Measurements from ENCODE around the gene RNU7-1.

The RNU7-1 gene

DNA sequence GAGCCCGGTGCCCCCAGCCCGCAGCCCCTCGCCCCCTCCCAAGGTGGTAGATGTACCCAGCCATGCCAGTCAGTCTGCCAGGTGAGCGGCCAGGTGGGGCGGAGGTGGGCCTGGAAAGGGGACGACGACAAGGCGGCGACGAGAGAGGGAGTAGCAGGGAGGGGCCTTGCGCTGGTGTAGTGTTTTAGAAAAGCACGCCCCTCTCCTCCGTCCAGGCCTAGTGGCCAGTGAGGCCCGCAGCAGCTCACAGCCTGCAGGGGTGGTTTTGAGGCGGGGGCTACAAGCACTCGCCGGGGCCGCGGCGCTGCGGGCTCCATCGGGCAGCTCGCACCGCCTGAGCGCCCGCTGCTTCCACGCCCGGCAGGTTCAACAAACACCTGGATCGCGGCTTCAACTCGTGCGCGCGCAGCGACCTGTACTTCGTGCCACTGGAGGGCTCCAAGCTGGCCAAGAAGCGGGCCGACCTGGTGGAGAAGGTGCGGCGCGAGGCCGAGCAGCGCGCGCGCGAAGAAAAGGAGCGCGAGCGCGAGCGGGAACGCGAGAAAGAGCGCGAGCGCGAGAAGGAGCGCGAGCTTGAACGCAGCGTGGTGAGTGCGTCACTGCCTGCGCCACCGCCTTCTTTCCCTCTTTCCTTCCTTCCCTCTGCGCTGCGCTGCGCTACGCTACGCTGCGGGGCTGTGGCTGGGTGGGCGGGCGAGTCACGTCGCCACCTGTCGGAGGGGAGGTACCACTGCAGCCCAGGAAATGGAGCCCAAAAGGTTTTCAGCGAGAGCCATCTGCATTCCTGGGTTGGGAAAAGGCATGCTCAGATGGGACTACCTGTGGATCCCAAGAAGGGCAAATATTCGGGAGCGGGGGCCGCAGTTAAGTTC, 5.9 kb upstream of the RNU7-1 start:
- peak; percentile 99 for DNase-seq (ENCODE audit: low spot score)

DNA sequence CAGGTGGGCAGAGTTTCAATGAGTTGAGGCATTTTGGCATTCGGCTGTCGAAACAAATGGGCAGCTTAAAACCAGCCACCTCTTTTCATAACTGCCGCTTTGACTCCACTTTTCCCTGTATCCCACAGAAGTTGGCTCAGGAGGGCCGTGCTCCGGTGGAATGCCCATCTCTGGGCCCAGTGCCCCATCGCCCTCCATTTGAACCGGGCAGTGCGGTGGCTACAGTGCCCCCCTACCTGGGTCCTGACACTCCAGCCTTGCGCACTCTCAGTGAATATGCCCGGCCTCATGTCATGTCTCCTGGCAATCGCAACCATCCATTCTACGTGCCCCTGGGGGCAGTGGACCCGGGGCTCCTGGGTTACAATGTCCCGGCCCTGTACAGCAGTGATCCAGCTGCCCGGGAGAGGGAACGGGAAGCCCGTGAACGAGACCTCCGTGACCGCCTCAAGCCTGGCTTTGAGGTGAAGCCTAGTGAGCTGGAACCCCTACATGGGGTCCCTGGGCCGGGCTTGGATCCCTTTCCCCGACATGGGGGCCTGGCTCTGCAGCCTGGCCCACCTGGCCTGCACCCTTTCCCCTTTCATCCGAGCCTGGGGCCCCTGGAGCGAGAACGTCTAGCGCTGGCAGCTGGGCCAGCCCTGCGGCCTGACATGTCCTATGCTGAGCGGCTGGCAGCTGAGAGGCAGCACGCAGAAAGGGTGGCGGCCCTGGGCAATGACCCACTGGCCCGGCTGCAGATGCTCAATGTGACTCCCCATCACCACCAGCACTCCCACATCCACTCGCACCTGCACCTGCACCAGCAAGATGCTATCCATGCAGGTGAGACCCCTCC, 5.0 kb upstream of the RNU7-1 start:
- DNase-seq (ENCODE audit: low spot score), result no peak

DNA sequence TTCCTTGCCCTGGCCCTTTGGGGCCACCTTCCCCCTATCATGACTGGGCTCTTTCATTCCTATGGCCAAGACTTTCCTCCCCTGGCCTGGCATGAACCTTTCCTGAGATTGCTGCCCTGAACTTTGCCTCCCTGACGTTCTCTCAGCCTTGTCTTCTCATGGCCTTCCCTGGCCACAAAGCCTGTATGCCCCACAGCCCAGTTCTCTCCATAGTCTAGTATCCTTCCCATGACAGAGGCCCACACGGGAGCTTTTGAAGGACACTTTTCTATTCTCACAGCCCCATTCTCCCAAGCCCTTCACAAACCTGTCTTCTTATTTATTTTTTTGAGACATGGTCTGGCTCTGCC, 4.5 kb upstream of the RNU7-1 start:
- DNase-seq (ENCODE audit: low spot score), result no peak

DNA sequence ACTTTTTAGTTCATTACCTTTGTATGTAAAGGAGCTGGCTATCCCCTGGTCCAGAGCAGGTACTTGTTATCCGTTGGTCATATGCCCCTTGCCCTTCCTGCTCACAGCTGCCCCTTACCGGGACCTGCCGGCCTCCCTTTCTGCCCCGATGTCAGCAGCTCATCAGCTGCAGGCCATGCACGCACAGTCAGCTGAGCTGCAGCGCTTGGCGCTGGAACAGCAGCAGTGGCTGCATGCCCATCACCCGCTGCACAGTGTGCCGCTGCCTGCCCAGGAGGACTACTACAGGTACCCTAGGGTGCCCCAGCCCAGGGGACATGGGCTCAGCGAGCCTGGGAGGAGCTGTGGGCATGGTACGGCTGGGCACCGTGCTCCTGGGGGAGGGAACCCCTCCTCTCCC, 2.3 kb upstream of the RNU7-1 start:
- no peak for DNase-seq (ENCODE audit: low spot score)

DNA sequence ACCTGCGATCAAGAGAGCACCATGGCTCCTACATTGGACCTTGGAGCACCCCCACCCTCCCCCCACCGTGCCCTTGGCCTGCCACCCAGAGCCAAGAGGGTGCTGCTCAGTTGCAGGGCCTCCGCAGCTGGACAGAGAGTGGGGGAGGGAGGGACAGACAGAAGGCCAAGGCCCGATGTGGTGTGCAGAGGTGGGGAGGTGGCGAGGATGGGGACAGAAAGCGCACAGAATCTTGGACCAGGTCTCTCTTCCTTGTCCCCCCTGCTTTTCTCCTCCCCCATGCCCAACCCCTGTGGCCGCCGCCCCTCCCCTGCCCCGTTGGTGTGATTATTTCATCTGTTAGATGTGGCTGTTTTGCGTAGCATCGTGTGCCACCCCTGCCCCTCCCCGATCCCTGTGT, 1.8 kb upstream of the RNU7-1 start:
- no peak for DNase-seq (ENCODE audit: low spot score)

DNA sequence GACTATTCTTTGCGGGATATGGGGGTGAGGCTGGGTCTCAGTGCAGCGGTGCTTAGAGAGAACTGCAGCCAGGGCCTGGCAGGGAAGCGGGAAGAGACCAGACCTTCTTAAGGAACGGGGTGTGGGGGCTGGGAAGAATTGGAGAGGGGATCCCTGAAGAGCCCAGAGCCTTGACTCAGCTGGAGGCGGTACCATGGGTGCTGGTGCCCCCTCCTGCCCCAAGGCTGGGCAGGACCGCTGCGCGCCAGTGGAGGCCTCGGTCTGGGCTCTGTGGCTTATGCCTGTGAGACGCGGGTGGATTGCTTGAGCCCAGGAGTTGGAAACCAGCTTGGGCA, 1.3 kb upstream of the RNU7-1 start:
- DNase-seq (ENCODE audit: low spot score), result no peak

DNA sequence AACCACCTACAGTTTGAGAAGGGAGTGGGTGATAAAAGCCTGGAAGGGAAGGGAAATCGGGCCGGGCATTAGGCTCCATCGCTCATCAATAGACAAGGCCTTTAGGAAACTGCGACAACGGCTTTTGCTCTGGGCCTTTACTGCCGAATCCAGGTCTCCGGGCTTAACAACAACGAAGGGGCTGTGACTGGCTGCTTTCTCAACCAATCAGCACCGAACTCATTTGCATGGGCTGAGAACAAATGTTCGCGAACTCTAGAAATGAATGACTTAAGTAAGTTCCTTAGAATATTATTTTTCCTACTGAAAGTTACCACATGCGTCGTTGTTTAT, 261 bp upstream of the RNU7-1 start:
- peak; percentile 96 for DNase-seq (ENCODE audit: low spot score)

DNA sequence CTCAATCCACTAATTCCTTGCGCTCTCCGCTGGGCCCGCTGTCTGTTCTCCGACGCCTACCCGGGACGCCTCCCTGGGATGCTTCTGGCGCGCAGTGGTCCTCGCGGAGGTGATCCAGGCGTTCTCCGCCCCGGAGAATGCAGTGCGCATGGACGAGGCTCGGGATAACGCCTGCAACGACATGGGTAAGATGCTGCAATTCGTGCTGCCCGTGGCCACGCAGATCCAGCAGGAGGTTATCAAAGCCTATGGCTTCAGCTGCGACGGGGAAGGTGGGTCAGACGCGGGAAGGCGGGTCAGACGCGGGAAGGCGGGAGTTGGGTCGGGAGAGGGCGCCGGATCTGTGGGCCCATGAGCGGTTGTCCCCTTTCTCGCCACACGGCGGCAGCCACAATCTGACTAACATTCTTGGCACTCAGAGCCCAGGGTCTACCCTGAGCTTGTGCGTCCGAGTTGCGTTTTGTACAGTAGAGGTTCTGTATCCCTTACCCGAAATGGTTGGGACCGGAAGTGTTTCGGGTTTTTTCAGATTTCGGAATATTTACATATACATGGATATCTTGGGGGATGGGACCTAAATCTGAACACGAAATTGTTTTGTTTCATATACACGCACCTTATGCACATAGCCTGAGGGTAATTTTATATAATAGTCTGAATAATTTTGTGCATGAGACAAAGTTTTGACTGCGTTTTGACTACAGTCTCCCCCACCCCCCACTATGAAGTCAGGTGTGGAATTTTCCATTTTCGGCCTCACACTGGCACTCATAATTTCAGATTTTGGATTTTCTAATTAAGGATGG, 968 bp downstream of the RNU7-1 start:
- peak; percentile 95 for DNase-seq (ENCODE audit: low spot score)

DNA sequence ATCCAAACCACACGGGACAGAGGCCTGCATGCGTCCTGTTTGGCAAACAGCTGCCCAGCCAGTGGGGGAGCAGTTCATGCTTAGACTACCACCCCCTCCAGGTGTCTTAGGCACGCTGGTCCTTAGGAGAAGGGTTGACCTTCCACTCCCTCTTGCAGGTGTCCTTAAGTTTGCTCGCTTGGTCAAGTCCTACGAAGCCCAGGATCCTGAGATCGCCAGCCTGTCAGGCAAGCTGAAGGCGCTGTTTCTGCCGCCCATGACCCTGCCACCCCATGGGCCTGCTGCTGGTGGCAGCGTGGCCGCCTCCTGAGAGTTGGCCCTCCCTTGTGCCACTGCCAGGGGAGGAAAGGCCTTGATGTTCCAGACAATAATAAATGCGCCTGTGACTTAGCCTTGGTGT, 2.0 kb downstream of the RNU7-1 start:
- no peak for DNase-seq (ENCODE audit: low spot score)

DNA sequence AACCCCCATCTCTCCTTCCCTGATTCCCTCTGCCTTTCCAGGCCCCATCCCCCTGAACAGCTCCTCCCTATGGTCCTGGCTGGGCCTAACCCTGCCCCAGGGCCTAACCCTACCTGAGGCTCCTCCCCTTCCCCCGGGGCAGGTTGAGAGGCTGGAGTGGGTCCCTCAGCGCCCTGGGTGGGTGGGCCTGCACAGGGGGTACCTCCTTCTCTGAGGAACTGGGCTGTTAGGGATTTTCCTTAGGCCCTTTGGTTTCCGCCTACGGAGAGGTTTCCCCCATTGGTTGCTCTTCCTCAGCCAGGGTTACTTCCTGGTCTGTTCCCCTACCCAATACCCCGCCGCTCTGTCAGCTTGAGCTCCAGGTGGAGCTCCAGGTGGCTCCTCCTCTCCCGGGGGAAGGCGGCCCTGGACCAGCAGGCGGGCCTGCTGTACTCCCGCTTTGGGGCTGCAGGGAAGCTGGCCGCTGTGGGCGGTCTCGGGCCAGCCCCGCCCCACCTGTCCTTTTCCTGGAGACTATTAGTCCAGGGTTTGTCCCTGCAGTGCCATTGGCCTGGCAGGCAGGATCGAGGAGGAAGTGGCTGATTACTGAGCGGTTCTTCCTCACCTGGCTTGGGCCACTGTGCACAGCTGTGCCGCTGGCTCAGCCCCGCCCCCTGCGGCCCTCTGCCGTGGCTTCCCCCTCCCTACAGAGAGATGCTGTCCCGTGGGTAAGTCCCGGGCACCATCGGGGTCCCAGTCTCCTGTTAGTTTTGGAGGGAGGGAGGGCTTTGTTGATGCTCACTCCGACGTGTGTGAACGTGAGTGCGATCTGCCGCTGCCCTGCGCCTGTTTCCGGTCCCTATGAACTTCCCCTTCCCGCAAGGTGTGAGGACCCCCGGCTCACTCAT, 2.7 kb downstream of the RNU7-1 start:
- DNase-seq (ENCODE audit: low spot score), result no peak

DNA sequence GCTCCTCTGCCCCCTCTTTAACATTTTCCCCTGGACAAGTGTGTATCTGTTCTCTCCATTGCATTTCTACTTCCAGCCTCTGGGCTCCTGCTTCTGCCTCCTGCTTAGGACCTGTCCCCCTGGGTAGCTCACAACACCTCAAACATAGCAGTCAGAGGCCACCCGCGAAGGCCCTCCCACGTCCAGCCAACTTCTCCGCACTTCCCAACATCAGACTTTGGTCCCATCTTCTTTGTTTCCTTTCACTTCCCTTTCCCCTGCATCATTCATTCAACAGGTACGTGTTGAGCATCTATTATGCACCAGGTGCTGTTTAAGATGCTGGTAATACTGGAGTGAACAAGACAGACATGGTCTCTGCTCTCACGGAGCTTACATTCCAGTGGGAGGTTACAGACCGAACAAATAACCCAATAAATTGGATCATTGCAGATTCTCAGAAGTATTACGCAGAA, 3.3 kb downstream of the RNU7-1 start:
- DNase-seq (ENCODE audit: low spot score), result no peak

DNA sequence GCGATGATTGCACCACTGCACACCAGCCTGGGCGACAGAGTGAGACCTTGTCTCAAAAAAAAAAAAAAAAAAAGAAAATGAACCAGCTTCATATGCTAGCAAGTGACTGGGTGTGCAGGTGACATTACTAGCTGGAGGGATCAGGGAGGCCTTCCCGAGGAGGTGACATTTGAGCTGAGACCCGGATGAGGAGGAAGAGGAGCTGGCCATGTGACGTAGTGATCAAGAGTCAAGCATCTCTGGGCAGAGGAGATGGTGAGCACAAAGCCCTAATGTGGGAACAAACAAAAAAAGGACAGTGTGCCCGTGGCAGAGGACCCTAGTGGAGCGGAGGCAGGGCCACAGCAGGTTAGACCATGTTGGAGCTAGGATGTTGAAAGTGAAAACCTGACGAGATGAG, 4.0 kb downstream of the RNU7-1 start:
- no peak for DNase-seq (ENCODE audit: low spot score)

DNA sequence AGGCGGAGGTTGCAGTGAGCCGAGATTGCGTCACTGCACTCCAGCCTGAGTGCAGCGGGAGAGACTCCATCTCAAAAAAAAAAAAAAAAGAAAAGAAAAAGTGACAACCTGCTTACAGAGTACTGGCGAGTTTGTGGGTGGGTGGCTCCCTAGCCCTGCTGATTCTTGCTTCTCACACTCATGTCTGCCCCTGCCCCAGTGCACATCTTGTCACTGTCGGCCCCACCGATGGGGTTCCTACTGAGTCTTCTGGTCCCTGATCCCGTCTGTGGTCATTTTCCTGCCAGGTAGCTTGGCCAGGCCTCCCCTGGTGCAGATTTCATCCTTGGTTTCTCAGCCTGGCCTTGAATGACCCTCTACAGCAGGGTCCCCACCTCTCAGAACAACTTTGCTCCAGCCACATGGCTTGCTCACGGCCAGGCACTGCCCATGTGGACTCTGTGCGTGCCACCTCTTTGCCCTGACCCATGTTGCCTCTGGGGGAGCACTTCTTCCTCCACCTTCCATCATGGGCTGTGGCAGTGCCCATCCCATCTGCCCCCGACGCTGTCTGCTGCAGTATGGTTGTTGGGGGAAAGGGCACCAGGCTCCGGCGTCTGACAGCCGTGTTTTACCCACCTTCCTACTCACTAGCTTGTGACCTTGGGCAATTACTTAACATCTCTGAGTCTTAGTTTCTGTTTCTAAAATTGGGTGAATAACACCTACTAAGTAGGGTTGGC, 5.4 kb downstream of the RNU7-1 start:
- DNase-seq (ENCODE audit: low spot score), result no peak

DNA sequence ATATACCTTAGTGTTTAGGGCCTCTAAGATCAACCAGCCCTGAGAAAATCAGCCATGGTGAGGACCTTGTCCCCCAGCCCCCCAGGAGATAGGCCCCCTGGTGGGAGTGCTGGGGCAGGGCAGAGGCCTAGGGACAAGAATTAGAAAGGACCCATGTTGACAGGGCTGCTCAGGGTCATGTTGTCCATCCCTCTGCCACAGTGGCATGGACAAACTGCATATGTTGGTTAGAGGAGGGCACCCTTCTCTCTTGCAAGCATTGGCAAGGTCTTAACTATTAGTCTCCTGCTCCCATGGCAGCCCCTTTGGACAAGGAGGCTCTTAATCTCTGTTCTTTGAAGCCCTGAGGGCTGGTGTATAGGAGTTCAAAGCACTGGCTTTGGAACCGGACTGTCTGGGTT, 6.8 kb downstream of the RNU7-1 start:
- no peak for DNase-seq (ENCODE audit: low spot score)

DNA sequence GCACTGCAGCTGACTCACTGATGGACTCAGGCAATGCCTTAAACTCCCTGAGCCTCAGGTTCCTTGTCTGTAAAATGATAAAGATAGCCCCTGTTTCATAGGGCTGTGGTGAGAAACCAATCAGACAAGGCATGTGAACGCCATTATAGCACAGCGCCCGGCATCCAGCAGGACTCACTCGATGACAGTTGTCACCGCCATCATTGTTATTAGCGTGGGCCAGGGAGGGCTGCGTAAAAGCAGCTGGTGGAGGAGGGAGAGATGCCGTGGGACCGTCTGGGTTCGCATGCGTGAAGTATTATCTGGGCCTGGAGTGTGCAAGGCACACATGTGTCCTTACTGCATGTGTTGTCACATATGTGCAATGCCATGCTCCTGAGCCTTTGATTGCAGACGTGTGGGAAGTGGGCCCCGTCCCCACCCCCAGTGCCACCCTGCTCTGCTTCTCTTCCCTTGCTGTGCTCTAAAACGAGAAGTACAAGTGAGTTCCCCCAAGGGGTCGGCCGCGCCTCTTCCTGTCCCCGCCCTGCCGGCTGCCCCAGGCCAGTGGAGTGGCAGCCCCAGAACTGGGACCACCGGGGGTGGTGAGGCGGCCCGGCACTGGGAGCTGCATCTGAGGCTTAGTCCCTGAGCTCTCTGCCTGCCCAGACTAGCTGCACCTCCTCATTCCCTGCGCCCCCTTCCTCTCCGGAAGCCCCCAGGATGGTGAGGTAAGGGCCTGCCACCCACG, 7.4 kb downstream of the RNU7-1 start, which contains the start of gene PTPN6:
PTPN6 (plus strand) TSS at position 546 of the 730 bp plus-strand sequence; CDS start at position 703, 157 bp downstream.
- peak; percentile 69 for DNase-seq (ENCODE audit: low spot score)

DNA sequence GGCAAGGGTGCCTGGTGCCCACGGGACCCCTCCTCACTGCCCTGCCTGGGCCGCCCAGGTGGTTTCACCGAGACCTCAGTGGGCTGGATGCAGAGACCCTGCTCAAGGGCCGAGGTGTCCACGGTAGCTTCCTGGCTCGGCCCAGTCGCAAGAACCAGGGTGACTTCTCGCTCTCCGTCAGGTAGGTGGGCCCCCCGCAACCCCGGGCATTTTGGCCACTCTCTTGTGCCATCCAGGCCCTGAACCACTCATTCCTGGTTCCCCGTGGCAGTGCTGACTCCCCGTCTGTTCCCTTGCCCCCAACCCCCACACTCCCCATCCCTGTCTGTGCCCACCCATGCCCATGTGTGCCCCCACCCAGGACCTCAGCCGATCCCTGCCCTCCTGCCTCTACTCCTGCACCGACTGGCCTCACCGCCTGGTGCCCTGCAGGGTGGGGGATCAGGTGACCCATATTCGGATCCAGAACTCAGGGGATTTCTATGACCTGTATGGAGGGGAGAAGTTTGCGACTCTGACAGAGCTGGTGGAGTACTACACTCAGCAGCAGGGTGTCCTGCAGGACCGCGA, 8.0 kb downstream of the RNU7-1 start:
- DNase-seq (ENCODE audit: low spot score), result no peak

DNA sequence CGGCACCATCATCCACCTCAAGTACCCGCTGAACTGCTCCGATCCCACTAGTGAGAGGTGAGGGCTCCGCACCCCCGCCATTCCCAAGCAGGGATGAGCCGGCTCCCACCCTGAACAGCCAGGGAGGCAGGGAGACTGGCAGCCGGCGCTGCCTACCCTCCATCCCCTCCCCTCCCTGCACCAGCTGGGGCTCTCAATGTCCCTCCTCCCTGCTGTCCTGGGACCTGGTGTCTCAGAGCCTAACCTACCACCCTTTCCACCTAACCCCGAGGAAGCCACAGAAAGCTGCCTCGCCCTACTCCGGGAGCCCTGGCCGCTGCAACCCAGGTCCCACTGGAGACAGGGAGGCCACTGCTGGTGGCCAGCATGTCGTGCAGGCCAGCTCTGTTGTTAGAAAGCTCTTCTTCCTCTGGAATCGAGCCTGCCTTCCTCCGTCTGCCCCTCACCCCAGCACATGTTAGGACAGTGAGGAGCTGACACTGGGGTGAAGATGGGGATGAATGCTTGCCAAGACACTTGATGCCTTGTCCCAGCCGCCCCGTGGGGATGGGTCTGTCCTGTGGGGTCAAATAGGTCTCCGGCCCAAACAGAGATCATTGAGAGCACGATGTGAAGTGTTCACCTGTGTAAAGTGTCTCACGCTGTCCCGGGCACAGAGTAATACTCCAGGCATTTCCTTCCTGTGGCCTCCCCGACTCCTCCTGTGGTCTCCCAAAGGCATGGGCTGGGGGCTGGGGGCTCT, 8.7 kb downstream of the RNU7-1 start:
- DNase-seq (ENCODE audit: low spot score), result no peak

DNA sequence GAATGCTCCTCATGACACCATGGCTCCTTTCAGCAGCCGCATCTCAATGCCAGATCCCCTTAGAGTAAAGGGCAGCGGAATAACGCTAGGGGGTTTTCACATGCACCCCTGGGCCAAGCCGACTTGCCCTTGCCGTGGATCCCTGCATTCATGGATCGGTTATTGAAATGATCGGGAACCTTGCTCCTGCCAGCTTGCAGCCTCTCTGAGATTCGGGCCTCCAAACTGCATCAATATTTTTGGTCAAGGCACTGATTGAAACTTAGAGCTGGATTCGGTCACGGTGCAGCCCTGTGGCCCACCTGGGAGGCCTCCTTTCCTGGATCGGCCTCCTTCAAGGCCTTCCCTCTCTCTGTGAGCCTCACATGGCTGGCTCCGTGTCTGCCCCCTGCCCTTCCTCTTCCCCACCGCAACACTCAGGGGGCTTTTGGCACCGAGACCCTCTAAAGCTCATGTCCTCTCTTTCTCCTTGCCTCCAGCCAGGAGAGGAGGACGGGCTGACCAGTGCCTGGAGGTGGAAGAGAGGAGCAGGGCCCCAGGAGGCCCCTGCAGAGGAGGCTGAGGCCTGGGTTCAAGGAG, 9.3 kb downstream of the RNU7-1 start:
- no peak for DNase-seq (ENCODE audit: low spot score)

Data from Ammon's horn (tissue), 1 donor.